ENCODE measurements around the gene FUBP3. TPM values are rescaled to one million over a fixed set of nuclear protein-coding genes. Genes with fewer than 3 reads are reported as not detected.

FUBP3 gene
- polyA plus RNA-seq, 2 of the 4 experiments (the other 2 are of a cell fraction) = 43.5 to 67.7 TPM

GRCh38 chr9:130633336-130634190 is 54.2 kb downstream of the FUBP3 start:
- 93% methylated on average over 25 of the region's 25 CpGs for WGBS (ENCODE audit: missing lambda C conversion rate)
- H3K9me3 ChIP-seq = no peaks in the 10 kb centered on the region
- POLR2A ChIA-PET = no interaction called here
- DNase-seq (ENCODE audit: low read depth in 1 of 2, low spot score in 1 of 2) = no peak
- no peak overlapping the region for H3K27ac ChIP-seq
- no peak overlapping the region for H3K4me3 ChIP-seq
- no peak for ATAC-seq
- TF ChIP-seq NR3C1 (IDR thresholded peaks at IDR 0.05) = no peak
- TF ChIP-seq BCL3 (IDR thresholded peaks at IDR 0.05) = no peak
- no peak for TF ChIP-seq EHMT2 (IDR thresholded peaks at IDR 0.05; ENCODE audit: low read depth)
- TF ChIP-seq HOXB5 (CRISPR knock-in tag; IDR thresholded peaks at IDR 0.05) = no peak
- TF ChIP-seq RFX5 (IDR thresholded peaks at IDR 0.05) = no peak
- TF ChIP-seq GATA3 (IDR thresholded peaks at IDR 0.05; ENCODE audit: borderline replicate concordance) = no peak
- no peak for TF ChIP-seq ESRRA (IDR thresholded peaks at IDR 0.05; ENCODE audit: borderline replicate concordance, low read length)
- no peak for TF ChIP-seq ZNF302 (CRISPR knock-in tag; IDR thresholded peaks at IDR 0.05)
- no peak for TF ChIP-seq FOSL2 (IDR thresholded peaks at IDR 0.05)
- no peak for TF ChIP-seq FOSL2 (CRISPR knock-in tag; IDR thresholded peaks at IDR 0.05)
- no peak for TF ChIP-seq MYC (IDR thresholded peaks at IDR 0.05; ENCODE audit: borderline replicate concordance, low read length)
- TF ChIP-seq POLR2AphosphoS2 (conservative IDR thresholded peaks at IDR 0.05; ENCODE audit: low read length) = no peak
- no peak for TF ChIP-seq TFCP2L1 (CRISPR knock-in tag; IDR thresholded peaks at IDR 0.05)
- no peak for TF ChIP-seq CTCF (IDR thresholded peaks at IDR 0.05)
- TF ChIP-seq HDAC2 (IDR thresholded peaks at IDR 0.05) = no peak
- TF ChIP-seq MAZ (IDR thresholded peaks at IDR 0.05; ENCODE audit: borderline replicate concordance, low read depth, low read length) = no peak
- TF ChIP-seq E2F6 (IDR thresholded peaks at IDR 0.05; ENCODE audit: borderline replicate concordance, low read depth) = no peak
- TF ChIP-seq RCOR1 (IDR thresholded peaks at IDR 0.05; ENCODE audit: low read depth, low read length) = no peak
- H3K4me2 ChIP-seq = no peak overlapping the region
- CTCF ChIA-PET = interaction anchor here (1.0 kb wide), 1 partner anchor 17 kb away, joined by 3 read pairs; no protein-coding TSS in a partner anchor
- H3K4me1 ChIP-seq = no peaks in the 10 kb centered on the region
- FAIRE-seq = no peak

- no peaks in the 10 kb centered on the region for H3K4me1 ChIP-seq
- no peak for DNase-seq (ENCODE audit: low read depth in 1 of 2, low spot score in 1 of 2)
- no peak overlapping the region for H3K27ac ChIP-seq
- FAIRE-seq = no peak
- CTCF ChIA-PET = no interaction called here
- POLR2A ChIA-PET = no interaction called here
- 91% methylated on average over 5 of the region's 14 CpGs for WGBS (ENCODE audit: missing lambda C conversion rate)
- H3K4me3 ChIP-seq = no peak overlapping the region
- no peaks in the 10 kb centered on the region for H3K9me3 ChIP-seq
- H3K4me2 ChIP-seq = no peak overlapping the region
- ATAC-seq = no peak
- TF ChIP-seq ZNF302 (CRISPR knock-in tag; IDR thresholded peaks at IDR 0.05) (no peak), TP53 (CRISPR knock-in tag; IDR thresholded peaks at IDR 0.05) (no peak), HES2 (IDR thresholded peaks at IDR 0.05) (no peak), CBX8 (IDR thresholded peaks at IDR 0.05) (no peak), HOXA7 (CRISPR knock-in tag; IDR thresholded peaks at IDR 0.05) (no peak), HMGXB4 (CRISPR knock-in tag; IDR thresholded peaks at IDR 0.05; ENCODE audit: borderline replicate concordance) (no peak), KDM5A (IDR thresholded peaks at IDR 0.05) (no peak), RNF2 (IDR thresholded peaks at IDR 0.05; ENCODE audit: borderline replicate concordance, low read depth) (no peak), FOSL2 (IDR thresholded peaks at IDR 0.05) (no peak), FOSL2 (CRISPR knock-in tag; IDR thresholded peaks at IDR 0.05) (no peak), MAX (IDR thresholded peaks at IDR 0.05) (no peak), MAZ (IDR thresholded peaks at IDR 0.05; ENCODE audit: borderline replicate concordance, low read depth, low read length) (no peak), NPAS2 (CRISPR knock-in tag; IDR thresholded peaks at IDR 0.05; ENCODE audit: borderline replicate concordance) (no peak), RCOR1 (IDR thresholded peaks at IDR 0.05; ENCODE audit: low read depth, low read length) (no peak)
These were observed 54.9 kb downstream of the FUBP3 start for GRCh38 chr9:130634191-130634768.

Data from A549 (cell line).